H1 (cell line): ENCODE measurements around the gene CEP95. TPM values are rescaled to one million over a fixed set of nuclear protein-coding genes. Genes with fewer than 3 reads are reported as not detected.

Experiments
- CHD1 ChIP-seq: IDR thresholded peaks from 2 replicates; pipeline ENCODE4 v1.6.1; 2012; ENCODE audit warnings: low read depth, low read length, improper control_type of control experiment
- EZH2 ChIP-seq: fragments of 200-600 bp; sonication (generic); IDR thresholded peaks from 2 replicates; pipeline ENCODE4 v1.7.1; 2012; ENCODE audit warnings: low read depth, mild to moderate bottlenecking, moderate library complexity, low read length, inconsistent platforms; ENCODE audit not compliant: severe bottlenecking
- KDM5A ChIP-seq: fragments of 200-600 bp; IDR thresholded peaks from 2 replicates; pipeline ENCODE4 v1.7.1; 2012; ENCODE audit warnings: mild to moderate bottlenecking, low read length, inconsistent platforms, mixed read lengths
- MAFK ChIP-seq: IDR thresholded peaks from 2 replicates; pipeline ENCODE4 v1.6.1; 2012; ENCODE audit warnings: low read depth, mild to moderate bottlenecking, improper control_type of control experiment, low read length
- SIN3A ChIP-seq, 2 experiments: IDR thresholded peaks in 1 of 2; conservative IDR thresholded peaks in 1 of 2; 2 replicates each; pipeline ENCODE4 v1.6.1; 2011 to 2012; ENCODE audit warnings: low read length in 2 of 2, improper control_type of control experiment in 1 of 2, low read depth in 1 of 2, mild to moderate bottlenecking in 1 of 2
- polyA plus RNA-seq, 7 experiments: library from polyadenylated mRNA; depleted of rRNA in 3 of 7; stranded (reverse) in 5 of 7; unstranded in 2 of 7; fragments of >200 nt in 5 of 7; fragments of 200-250 nt in 2 of 7; gene quantifications; 1 replicate in 5 of 7; 2 replicates in 1 of 7; 4 replicates in 1 of 7; pipeline versions ENCODE4 v1.2.1 to v1.2.3, GENCODE V29; 2011 to 2013; ENCODE audit warnings: missing spikeins in 2 of 7, mixed read lengths in 2 of 7
- total RNA-seq: library from RNA; stranded (reverse); fragmentation: NEBNext Ultra II Directional; extraction: Animal tissue kit (Norgen Biotek cat#: 25700); gene quantifications from 2 replicates; pipeline ENCODE4 v1.2.1, GENCODE V29; 2021

Gene CEP95
- total and polyA plus RNA-seq, 2 of the 8 experiments (the other 6 are each of a cell fraction or from before 2014, with no cell fraction given), result 22.3 to 51.5 TPM

GRCh38 chr17:64496348-64496785 lies 10.4 kb upstream of the CEP95 start (continued):
- TF ChIP-seq CHD1, result no peak
- no peak for TF ChIP-seq MAFK
- no peak for TF ChIP-seq KDM5A
- TF ChIP-seq SIN3A (conservative IDR thresholded peaks at IDR 0.05 in 1 of 2, IDR thresholded peaks at IDR 0.05 in 1 of 2; ENCODE audit: low read depth in 1 of 2, low read length in 2 of 2), result peak in 1 of 2 experiments; percentile 66; a peak in 2 of 4 replicates
- no peak for TF ChIP-seq EZH2
